GM18907 (cell line): Measurements from ENCODE around the gene LMBR1.
"Not testable (repeated sequence)": the region's sequence is repeated elsewhere in the genome, so short reads cannot be mapped to it uniquely, and the experiment has no call there.

Experiments
- ATAC-seq: cut with Tn5 transposase; IDR thresholded peaks from one replicate; pipeline ENCODE4 v1.9.1; 2021; ENCODE audit warnings: mild to moderate bottlenecking, moderate library complexity; ENCODE audit not compliant: unreplicated experiment

Gene LMBR1

GRCh38 chr7:156892821-156893706 lies at the start of gene LMBR1:
Gene LMBR1 (minus strand): TSS chr7:156893183. CDS start chr7:156892993, 190 bp downstream.
- ATAC-seq: peak; percentile 78

GRCh38 chr7:156942708-156943090 lies 49.7 kb upstream of the LMBR1 start:
- no peak for ATAC-seq

- no peak for ATAC-seq
Measured at GRCh38 chr7:156941393-156942182, 48.6 kb upstream of the LMBR1 start.

- ATAC-seq: no peak
Measured at GRCh38 chr7:156940421-156941122, 47.6 kb upstream of the LMBR1 start.

- ATAC-seq: not testable (repeated sequence)
Measured at GRCh38 chr7:156936766-156937165, 43.8 kb upstream of the LMBR1 start.

- ATAC-seq: no peak
Measured at GRCh38 chr7:156935250-156935649, 42.3 kb upstream of the LMBR1 start.

GRCh38 chr7:156932006-156932405 lies 39.0 kb upstream of the LMBR1 start:
- ATAC-seq: no peak

GRCh38 chr7:156929789-156930539 lies 37.0 kb upstream of the LMBR1 start:
- no peak for ATAC-seq

GRCh38 chr7:156928406-156928747 lies 35.4 kb upstream of the LMBR1 start:
- ATAC-seq: no peak

GRCh38 chr7:156927571-156928405 lies 34.8 kb upstream of the LMBR1 start:
- ATAC-seq: no peak

- not testable (repeated sequence) for ATAC-seq
Measured at GRCh38 chr7:156925821-156926220, 32.8 kb upstream of the LMBR1 start.

- not testable (repeated sequence) for ATAC-seq
Measured at GRCh38 chr7:156922304-156922703, 29.3 kb upstream of the LMBR1 start.

- ATAC-seq: not testable (repeated sequence)
Measured at GRCh38 chr7:156920487-156921373, 27.7 kb upstream of the LMBR1 start.

GRCh38 chr7:156920076-156920475 lies 27.1 kb upstream of the LMBR1 start:
- no peak for ATAC-seq

- ATAC-seq: peak; percentile 51
Measured at GRCh38 chr7:156919132-156919713, 26.2 kb upstream of the LMBR1 start.

GRCh38 chr7:156918635-156919034 lies 25.7 kb upstream of the LMBR1 start:
- peak; percentile 43 for ATAC-seq

- ATAC-seq: not testable (repeated sequence)
Measured at GRCh38 chr7:156909574-156910252, 16.7 kb upstream of the LMBR1 start.

GRCh38 chr7:156907656-156908055 lies 14.7 kb upstream of the LMBR1 start:
- no peak for ATAC-seq
